GM12892 (cell line): ENCODE results near the gene HNRNPL.

Experiments
- POLR2A ChIP-seq: IDR thresholded peaks from 2 replicates; pipeline ENCODE4 v1.6.1; 2011; ENCODE audit warnings: low read depth, low read length, control low read depth
- POLR2AphosphoS5 ChIP-seq: IDR thresholded peaks from 2 replicates; pipeline ENCODE4 v1.6.1; 2011; ENCODE audit warnings: low read depth, low read length, control low read depth

- TF ChIP-seq POLR2AphosphoS5 = no peak; the same call in 1 of the 2 replicates
- no peak for TF ChIP-seq POLR2A
Measured at GRCh38 chr19:38836159-38836982, 13.4 kb downstream of the HNRNPL start.
